Measurements from ENCODE around the gene EIF4G1.

- TF ChIP-seq REST (IDR thresholded peaks at IDR 0.05; ENCODE audit: low read depth) = no peak
- no peak for TF ChIP-seq EGR1 (IDR thresholded peaks at IDR 0.05)
- TF ChIP-seq TAF1 (IDR thresholded peaks at IDR 0.05; ENCODE audit: low read depth) = no peak
- TF ChIP-seq EP300 (IDR thresholded peaks at IDR 0.05; ENCODE audit: borderline replicate concordance) = no peak
- no peak for TF ChIP-seq CEBPB (IDR thresholded peaks at IDR 0.05)
- no peak for TF ChIP-seq YY1 (IDR thresholded peaks at IDR 0.05; ENCODE audit: low read depth)
- TF ChIP-seq RAD21 (IDR thresholded peaks at IDR 0.05; ENCODE audit: low read depth) = no peak
- no peak for TF ChIP-seq FOXM1 (IDR thresholded peaks at IDR 0.05; ENCODE audit: borderline replicate concordance, low read depth)
- TF ChIP-seq, protein P1, sequence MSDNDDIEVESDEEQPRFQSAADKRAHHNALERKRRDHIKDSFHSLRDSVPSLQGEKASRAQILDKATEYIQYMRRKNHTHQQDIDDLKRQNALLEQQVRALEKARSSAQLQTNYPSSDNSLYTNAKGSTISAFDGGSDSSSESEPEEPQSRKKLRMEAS (IDR thresholded peaks at IDR 0.05) = no peak
- TF ChIP-seq ZBTB7A (IDR thresholded peaks at IDR 0.05; ENCODE audit: low read depth) = no peak
- TF ChIP-seq NFIC (IDR thresholded peaks at IDR 0.05) = no peak
- no peak for TF ChIP-seq CREB1 (IDR thresholded peaks at IDR 0.05; ENCODE audit: low read depth)
- TF ChIP-seq, protein P2, sequence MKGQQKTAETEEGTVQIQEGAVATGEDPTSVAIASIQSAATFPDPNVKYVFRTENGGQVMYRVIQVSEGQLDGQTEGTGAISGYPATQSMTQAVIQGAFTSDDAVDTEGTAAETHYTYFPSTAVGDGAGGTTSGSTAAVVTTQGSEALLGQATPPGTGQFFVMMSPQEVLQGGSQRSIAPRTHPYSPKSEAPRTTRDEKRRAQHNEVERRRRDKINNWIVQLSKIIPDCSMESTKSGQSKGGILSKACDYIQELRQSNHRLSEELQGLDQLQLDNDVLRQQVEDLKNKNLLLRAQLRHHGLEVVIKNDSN (IDR thresholded peaks at IDR 0.05) = no peak
Observed at GRCh38 chr3:184295771-184296170, 18.6 kb upstream of the EIF4G1 start.
